NT2/D1 (cell line): ENCODE data around the gene FKBP4.

ENCODE experiments used
- DNase-seq: peaks from one replicate; pipeline ENCODE4 v3.0.0-alpha.2; 2011; ENCODE audit warnings: low read depth, low spot score
- H3K27me3 ChIP-seq: 2 replicates; pipeline ENCODE4 v1.6.0; 2011; ENCODE audit warnings: mild to moderate bottlenecking; ENCODE audit not compliant: insufficient read length, insufficient read depth
- H3K36me3 ChIP-seq: 2 replicates; pipeline ENCODE4 v1.6.1; 2011; ENCODE audit warnings: mild to moderate bottlenecking, low read length, mixed read lengths; ENCODE audit not compliant: insufficient read depth, insufficient read length
- H3K4me1 ChIP-seq: 2 replicates; pipeline ENCODE4 v1.5.1; 2011; ENCODE audit not compliant: insufficient read depth, insufficient read length
- H3K4me3 ChIP-seq: 2 replicates; pipeline ENCODE4 v1.5.1; 2011; ENCODE audit warnings: low read depth; ENCODE audit not compliant: insufficient read length
- H3K9ac ChIP-seq: 2 replicates; pipeline ENCODE4 v1.6.0; 2011; ENCODE audit warnings: low read depth; ENCODE audit not compliant: insufficient read length
- H3K9me3 ChIP-seq: 2 replicates; pipeline ENCODE4 v1.5.1; 2011; ENCODE audit warnings: mild to moderate bottlenecking, low read length; ENCODE audit not compliant: insufficient read depth
- SUZ12 ChIP-seq: IDR thresholded peaks from 2 replicates; pipeline ENCODE4 v1.6.1; 2011; ENCODE audit not compliant: insufficient read length, insufficient read depth; ENCODE audit errors: extremely low read depth
- YY1 ChIP-seq: IDR thresholded peaks from 2 replicates; pipeline ENCODE4 v1.6.1; 2011; ENCODE audit not compliant: insufficient read length, insufficient read depth
- ZNF274 ChIP-seq: IDR thresholded peaks from 2 replicates; pipeline ENCODE4 v1.6.1; 2011; ENCODE audit warnings: mild to moderate bottlenecking, low read depth, low read length

FKBP4 gene

DNA sequence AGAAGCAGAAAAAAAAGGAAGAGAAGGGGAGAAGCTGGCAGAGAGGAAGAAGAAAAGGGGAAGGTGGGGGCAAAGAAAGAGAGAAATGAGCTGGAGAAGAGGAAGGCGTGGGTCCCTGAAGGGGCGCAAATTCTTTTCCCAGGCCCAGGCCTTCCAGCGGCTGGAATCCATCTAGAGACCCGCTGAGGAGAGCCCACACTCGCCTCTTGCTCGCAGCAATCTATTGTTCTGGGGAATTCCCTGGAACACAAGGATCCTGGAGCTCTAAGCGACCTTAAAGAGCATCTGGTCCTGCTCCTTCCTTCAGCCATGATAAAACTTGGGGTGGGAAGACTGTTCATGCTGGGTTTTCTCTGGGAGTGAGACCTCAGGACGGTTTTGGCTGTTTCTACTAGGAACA lies 41.2 kb upstream of the FKBP4 start:
- peaks cover 99% of the 10 kb centered on the region for H3K27me3 ChIP-seq
- H3K9me3 ChIP-seq, result no peaks in the 10 kb centered on the region
- H3K4me1 ChIP-seq, result peaks cover 8% of the 10 kb centered on the region
- no peak for TF ChIP-seq SUZ12
- TF ChIP-seq YY1, result no peak
- no peak for TF ChIP-seq ZNF274
- H3K4me3 ChIP-seq, result no peak overlapping the region
- no peak overlapping the region for H3K9ac ChIP-seq
- DNase-seq, result no peak
- no peaks in the 10 kb centered on the region for H3K36me3 ChIP-seq

DNA sequence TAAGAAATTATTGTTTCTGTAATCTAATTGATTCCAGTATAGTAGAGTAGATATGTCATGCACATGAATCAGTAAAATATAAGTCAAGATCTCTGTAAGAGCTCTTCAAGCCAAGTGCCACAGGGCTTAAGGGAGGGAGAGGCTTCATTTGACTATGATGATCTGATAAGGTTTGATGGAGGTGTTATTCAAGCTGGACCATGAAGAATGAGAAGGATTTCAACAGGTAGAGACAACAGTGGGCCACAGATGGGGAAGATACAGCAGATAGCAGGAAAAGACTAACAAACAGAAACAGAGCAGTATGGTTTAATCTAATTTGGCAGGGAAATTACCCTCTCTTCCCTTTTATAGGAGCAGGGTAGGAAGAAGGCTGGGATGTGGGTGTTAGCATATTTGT lies 40.6 kb upstream of the FKBP4 start:
- peaks cover 8% of the 10 kb centered on the region for H3K4me1 ChIP-seq
- H3K9ac ChIP-seq, result no peak overlapping the region
- H3K9me3 ChIP-seq, result no peaks in the 10 kb centered on the region
- no peak overlapping the region for H3K4me3 ChIP-seq
- no peak for DNase-seq
- TF ChIP-seq ZNF274 (no peak), YY1 (no peak), SUZ12 (no peak)
- H3K36me3 ChIP-seq, result no peaks in the 10 kb centered on the region
- H3K27me3 ChIP-seq, result peaks cover 99% of the 10 kb centered on the region

DNA sequence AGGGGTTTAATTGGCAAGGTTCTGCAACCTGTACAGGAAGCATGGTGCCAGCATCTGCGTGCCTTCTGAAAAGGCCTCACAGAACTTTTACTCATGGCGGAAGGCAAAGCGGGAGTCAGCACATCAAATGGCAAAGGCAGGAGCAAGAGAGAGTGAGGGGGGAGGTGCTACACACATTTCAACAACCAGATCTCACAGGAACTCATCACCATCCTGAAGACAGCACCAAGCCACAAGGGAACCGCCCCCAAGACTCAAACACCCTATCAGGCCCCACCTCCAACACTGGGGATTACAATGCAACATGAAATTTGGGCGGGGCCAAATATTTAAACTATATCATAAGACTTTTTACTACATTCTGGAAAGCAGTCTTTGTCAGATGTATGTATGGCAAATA lies 38.0 kb upstream of the FKBP4 start:
- TF ChIP-seq SUZ12, result no peak
- TF ChIP-seq ZNF274, result no peak
- no peak for TF ChIP-seq YY1

DNA sequence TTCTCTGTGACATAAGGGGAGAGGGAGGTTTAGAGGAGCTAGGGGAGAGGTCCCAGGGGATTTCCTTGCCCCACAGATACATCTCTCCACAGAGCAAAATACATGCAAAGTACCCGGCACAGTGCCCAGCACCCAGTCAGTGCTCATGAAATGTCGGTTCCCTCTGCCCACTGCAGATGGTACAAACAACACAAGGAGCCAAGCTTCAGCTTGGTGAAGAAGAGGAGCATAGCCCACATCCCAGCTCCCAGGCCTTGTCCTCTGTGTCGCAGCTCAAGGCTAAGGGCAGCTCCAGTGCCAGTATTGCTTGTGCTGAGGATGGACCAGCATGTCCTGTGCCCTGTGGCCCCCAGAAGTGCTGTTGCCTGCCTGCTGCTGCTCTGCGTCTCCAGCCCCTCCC lies 35.0 kb upstream of the FKBP4 start:
- no peak overlapping the region for H3K9ac ChIP-seq
- H3K27me3 ChIP-seq, result peaks cover 68% of the 10 kb centered on the region
- TF ChIP-seq YY1, result no peak
- no peak for TF ChIP-seq ZNF274
- no peak for TF ChIP-seq SUZ12
- no peak overlapping the region for H3K4me3 ChIP-seq
- DNase-seq, result no peak
- H3K36me3 ChIP-seq, result no peaks in the 10 kb centered on the region
- H3K4me1 ChIP-seq, result peaks cover 4% of the 10 kb centered on the region
- no peaks in the 10 kb centered on the region for H3K9me3 ChIP-seq

More for the DNA sequence above, 38.0 kb upstream of the FKBP4 start:
- no peak overlapping the region for H3K9ac ChIP-seq
- peaks cover 12% of the 10 kb centered on the region for H3K4me1 ChIP-seq
- peaks cover 95% of the 10 kb centered on the region for H3K27me3 ChIP-seq
- no peak for DNase-seq
- H3K4me3 ChIP-seq, result no peak overlapping the region
- H3K9me3 ChIP-seq, result no peaks in the 10 kb centered on the region
- no peaks in the 10 kb centered on the region for H3K36me3 ChIP-seq

DNA sequence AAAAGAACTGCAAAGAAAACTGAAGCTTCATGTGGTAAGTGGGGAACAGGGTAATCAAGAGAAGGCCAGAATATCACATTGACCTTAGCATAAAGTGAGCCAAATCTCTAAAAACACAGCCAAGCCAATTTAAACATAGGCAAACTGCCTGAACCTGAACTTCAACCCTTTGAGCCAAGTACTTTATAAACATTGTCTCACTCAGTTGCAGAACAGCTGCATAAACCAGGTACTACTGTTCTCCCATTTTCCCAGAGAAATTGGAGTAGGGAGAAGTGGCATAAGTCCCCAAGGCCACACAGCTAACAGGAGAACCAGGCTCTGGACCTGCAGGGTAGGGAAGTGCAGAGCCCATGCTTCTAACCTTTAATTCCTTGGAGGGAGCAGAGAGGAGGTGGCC lies 30.4 kb upstream of the FKBP4 start:
- Histone ChIP-seq H3K36me3 (no peaks in the 10 kb centered on the region), H3K9ac (no peak overlapping the region), H3K4me1 (peaks cover 8% of the 10 kb centered on the region), H3K27me3 (peaks cover 31% of the 10 kb centered on the region), H3K9me3 (no peaks in the 10 kb centered on the region), H3K4me3 (no peak overlapping the region)
- TF ChIP-seq ZNF274 (no peak), YY1 (no peak), SUZ12 (no peak)
- no peak for DNase-seq

DNA sequence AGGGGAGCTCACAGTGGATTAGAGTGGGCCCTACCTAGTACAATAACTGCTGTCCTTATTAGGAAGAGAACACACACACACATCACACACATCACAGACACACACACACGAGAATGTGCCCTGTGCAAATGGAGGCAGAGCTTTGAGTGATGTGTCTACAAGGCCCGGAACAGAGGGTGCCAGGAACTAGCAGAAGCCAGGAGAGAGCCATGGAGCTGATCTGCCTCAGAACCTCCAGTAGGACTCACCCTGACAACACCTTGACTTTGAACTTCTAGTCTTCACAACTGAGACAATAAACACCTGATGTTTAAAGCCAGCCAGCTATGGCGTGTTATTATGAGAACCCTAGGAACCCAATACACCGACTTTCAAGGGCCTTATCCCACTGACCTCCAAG lies 29.7 kb upstream of the FKBP4 start:
- no peaks in the 10 kb centered on the region for H3K9me3 ChIP-seq
- no peak overlapping the region for H3K9ac ChIP-seq
- no peak for DNase-seq
- no peak for TF ChIP-seq SUZ12
- TF ChIP-seq YY1, result no peak
- TF ChIP-seq ZNF274, result no peak
- H3K4me1 ChIP-seq, result peaks cover 7% of the 10 kb centered on the region
- H3K4me3 ChIP-seq, result no peak overlapping the region
- no peaks in the 10 kb centered on the region for H3K36me3 ChIP-seq
- peaks cover 25% of the 10 kb centered on the region for H3K27me3 ChIP-seq

DNA sequence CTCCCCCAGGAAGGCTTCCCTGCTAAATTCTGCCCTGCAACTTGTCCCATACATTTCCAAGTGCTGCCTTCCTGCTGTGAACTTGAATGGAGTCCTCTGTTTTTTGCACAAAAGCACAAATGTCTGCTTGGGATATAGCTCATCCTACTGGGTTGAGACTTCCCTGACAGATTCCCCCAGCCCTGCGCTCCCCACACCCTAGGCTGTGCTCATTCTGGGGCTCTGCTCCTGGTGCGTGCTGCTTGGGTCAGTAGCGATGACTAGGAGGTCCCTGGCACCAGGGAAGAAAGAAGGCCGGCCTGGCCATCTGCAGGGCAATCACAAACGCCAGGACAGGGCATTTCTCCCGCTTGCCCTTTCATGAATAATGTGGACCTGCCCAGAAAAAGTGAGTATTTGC lies 29.2 kb upstream of the FKBP4 start:
- TF ChIP-seq ZNF274, result no peak
- TF ChIP-seq SUZ12, result no peak
- no peak for TF ChIP-seq YY1

More for the DNA sequence above, 29.2 kb upstream of the FKBP4 start:
- H3K36me3 ChIP-seq, result no peaks in the 10 kb centered on the region
- no peaks in the 10 kb centered on the region for H3K9me3 ChIP-seq
- no peak overlapping the region for H3K4me3 ChIP-seq
- no peak for DNase-seq
- no peak overlapping the region for H3K9ac ChIP-seq
- peaks cover 10% of the 10 kb centered on the region for H3K4me1 ChIP-seq
- H3K27me3 ChIP-seq, result peaks cover 19% of the 10 kb centered on the region
